GM12891 (cell line): Measurements from ENCODE around the gene PEAK1.

Experiments
- POLR2A ChIP-seq: IDR thresholded peaks from 2 replicates; pipeline ENCODE4 v1.6.1; 2011; ENCODE audit warnings: low read depth, low read length, control low read depth
- POLR2AphosphoS5 ChIP-seq: IDR thresholded peaks from 2 replicates; pipeline ENCODE4 v1.6.1; 2011; ENCODE audit warnings: low read depth, low read length, control low read depth
- POU2F2 ChIP-seq: IDR thresholded peaks from 2 replicates; pipeline ENCODE4 v1.6.1; 2011; ENCODE audit warnings: low read depth, mild to moderate bottlenecking, control low read depth, low read length, moderate library complexity
- SPI1 ChIP-seq: IDR thresholded peaks from 2 replicates; pipeline ENCODE4 v1.6.1; 2011; ENCODE audit warnings: low read depth, low read length, control low read depth
- TAF1 ChIP-seq: IDR thresholded peaks from 2 replicates; pipeline ENCODE4 v1.6.1; 2011; ENCODE audit warnings: low read depth, low read length, control low read depth

DNA sequence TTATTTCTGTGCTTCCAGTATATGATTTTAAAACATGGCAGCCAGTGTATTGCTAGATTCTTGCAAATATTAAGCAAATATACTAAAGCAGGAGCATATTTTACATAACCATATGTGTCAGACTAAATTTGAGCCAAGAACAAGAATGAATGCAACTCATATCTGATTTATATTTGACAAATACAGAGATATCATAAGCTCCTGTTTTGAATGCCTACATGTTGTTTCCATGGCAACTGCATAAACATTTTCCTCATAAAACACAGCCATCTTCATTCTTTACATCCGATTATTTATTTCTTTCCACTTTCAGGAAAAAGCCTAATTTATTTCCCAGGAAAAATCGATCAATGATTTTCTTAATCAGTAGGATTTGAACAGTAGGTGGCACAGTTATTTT is 176.8 kb downstream of the PEAK1 start:
- TF ChIP-seq POLR2AphosphoS5 (no peak), POLR2A (no peak), TAF1 (no peak), SPI1 (no peak), POU2F2 (no peak)
